Inflammatory macrophage (primary cell): ENCODE data around the gene LIMD2.
A peak's percentile ranks its signal among the peaks of the same experiment; 100 is the strongest.
"Not testable (repeated sequence)": the region's sequence is repeated elsewhere in the genome, so short reads cannot be mapped to it uniquely, and the experiment has no call there.

ENCODE experiments used
- DNase-seq, 2 donors: peaks; one replicate each; pipeline ENCODE4 v3.0.0-alpha.2; 2020 to 2022
- total RNA-seq, 18 experiments: gene quantifications; one replicate each; lab custom pipeline; 2026; ENCODE audit warnings: mixed read lengths in 6 of 18, inconsistent platforms in 2 of 18; lab: John Stamatoyannopoulos, UW

The LIMD2 gene
- 15.3 to 118 (median 59.8) reads per million in 18 experiments for total RNA-seq

DNA sequence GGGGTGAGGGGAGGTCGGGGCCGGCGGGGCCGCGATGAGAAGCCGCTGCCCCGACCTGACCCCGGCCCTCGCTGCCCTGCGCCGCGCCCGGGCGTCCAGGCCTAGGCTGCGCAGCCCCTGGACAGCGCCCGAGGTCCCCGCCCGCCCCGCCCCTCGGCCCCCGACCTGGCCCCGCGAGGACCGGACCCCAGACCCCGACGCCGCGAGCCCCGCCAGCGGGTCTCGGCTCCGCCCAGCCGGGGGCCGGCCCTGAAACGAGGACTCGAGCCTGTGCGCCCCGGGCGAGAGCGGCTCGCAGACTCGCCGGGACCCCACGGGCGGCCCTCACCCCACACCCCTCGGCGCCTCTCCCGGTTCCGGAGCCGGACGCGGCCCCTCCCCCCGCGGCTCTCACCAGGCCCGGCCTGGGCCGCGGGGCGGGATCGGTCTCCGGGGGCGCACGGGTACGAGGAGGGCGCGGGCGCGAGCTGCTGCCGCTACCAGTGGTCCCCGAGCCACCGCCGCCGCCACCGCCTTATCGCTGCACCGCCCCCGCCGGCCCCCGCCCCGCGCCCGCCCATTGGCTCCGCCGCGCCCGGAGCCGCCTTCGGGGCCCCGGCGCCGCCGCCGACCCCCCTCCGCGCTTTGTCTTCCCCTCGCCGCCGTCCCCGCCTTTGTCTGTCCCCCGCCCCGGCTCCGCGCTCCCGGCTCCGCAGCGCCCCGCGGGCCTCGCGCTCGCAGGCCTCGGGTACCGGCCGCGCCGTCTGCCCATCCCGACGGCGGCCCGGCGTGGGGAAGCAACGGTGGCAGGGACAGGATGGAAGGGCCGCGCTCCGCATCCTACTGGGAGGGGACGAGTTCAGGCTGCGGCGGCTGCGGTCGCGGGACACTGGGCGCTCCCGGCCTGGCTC, at the start of gene LIMD2:
TSS of gene LIMD2 (minus strand) at position 488 of the 890 bp plus-strand sequence. CDS start 827 bp downstream, outside the sequence.
- peak; percentile 17 to 56 for DNase-seq

DNA sequence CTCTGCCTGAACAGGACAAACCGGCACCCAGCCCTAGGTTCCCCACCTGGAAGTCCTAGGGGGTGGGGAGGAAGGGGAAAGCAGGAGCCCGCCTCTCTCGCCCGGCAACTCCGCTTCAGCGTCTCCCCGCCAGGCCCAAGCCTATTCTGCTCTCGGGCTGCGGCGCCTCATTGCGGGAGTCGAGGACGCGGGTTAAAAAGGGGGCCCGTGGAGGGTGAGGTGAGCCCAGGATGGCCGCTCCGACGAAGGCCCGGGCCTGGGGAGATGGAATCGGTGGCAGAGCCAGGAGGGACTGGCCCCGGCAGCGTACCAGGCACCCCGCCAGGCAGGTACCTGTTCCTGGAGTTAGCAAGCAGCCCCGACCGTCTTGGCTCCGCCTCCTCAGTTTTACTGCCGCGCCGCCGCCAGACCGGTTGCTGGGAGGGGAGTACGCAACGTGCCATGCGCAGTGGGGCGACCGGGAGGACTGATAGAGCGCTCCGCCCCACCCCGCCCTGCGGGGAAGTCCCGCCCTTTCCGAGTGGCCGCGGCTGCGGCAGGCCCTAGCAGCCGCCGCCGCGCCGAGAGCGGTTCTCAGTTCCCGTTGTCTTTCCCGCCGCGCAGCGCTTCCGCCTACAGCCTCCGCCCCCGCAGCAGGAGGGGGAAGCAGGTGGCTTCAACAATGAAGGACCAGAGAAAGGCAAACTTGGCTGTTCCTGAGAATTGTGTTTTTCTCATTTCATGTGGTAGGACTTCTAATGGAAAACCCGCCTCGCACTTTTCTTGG, 41.7 kb upstream of the LIMD2 start, which contains the start of gene STRADA:
TSS of gene STRADA (minus strand) at position 392 of the 766 bp plus-strand sequence. CDS start 13,430 bp downstream, outside the sequence.
- DNase-seq = peak; percentile 97 to 98

DNA sequence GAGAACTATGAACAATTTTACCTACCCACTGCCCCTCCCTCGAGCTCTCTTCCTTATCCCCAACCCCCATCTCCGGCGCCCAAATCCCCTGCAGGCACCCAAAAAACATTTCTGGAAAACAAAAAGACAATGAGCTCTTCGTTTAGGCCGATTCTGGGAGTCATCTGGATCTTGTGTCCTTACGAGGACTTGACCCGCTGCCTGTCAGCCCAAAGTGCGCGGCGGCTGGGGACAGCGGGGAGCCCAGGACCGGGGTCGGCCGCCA, 41.1 kb upstream of the LIMD2 start:
- peak in 1 of 2 donors; percentile 20 for DNase-seq

GRCh38 chr17:63740464-63741142, 40.7 kb upstream of the LIMD2 start:
- no peak for DNase-seq

GRCh38 chr17:63735691-63736090, 35.8 kb upstream of the LIMD2 start:
- DNase-seq = peak; percentile 17 to 52

GRCh38 chr17:63722403-63722802, 22.5 kb upstream of the LIMD2 start:
- no peak for DNase-seq

DNA sequence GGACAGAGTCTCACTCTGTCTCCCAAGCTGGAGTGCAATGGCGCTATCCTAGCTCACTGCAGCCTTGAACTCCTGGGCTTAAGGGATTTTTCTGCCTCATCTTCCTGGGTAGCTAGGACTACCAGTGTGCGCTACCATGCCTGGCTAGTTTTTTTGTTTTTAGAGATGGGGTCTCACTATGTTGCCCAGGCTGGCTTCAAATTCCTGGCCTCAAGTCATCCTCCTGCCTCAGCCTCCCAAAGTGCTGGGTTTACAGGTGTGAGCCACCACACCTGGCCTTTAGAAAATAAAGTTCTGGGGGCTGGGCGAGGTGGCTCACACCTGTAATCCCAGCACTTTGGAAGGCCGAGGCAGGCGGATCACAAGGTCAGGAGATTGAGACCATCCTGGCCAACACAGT, 20.3 kb upstream of the LIMD2 start:
- DNase-seq = not testable (repeated sequence)

DNA sequence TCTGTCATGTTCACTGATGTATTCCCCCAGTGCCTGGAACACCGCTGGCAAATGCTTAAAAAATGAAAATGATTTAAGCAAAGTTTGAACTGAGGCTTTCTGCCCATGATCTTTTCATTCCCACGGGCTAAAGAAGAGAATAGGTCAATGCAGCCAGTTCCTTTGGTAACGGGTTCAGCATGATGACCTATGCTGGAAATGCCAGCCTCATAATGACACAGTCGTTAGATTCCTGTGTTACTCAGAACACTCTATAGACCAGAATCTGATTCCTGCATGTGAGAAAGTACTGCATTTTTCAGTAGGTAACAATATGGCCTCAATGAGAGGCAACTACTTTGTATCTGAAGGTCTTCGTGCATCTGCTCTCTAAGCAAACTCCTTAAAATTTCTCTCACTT, 19.1 kb upstream of the LIMD2 start:
- DNase-seq = no peak

- no peak for DNase-seq
Observed at GRCh38 chr17:63716426-63716825, 16.5 kb upstream of the LIMD2 start.

DNA sequence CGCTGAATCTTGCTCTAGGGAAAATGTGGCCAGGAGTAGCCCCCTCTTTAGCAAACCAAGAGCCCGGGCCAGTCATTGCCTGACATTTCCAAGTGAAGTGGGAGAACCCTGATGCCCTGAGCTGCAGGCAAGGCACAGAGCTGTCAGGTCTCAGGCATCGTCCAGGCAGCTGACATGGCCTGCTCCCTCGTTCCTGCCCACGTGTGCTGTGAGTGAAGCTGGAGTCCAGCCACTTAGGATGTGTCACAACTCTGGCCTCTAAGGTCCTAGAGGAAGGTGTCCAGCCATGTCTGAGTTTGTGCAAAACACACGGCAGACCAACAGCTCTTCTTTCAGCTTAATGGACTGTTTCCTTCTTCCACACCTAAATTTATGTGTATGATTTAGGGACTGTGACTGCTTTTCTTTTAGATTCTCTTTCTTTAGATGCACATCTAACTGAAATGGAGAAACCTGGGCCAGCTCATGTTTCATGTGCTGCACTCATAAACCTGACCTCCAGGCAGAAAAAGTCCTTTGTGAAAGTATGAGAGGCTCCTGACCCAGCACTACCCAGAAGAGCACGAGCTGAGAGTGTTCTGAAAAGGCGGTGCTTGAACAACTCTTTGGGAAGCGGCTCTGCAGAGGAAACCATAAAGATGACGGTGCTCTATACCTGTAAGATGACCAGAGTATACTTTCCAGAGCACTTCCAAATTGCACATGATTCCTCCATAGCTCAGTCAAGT, 14.8 kb upstream of the LIMD2 start:
- no peak for DNase-seq

GRCh38 chr17:63709110-63709509, 9.2 kb upstream of the LIMD2 start:
- DNase-seq = no peak

- no peak for DNase-seq
Observed at GRCh38 chr17:63707151-63707550, 7.2 kb upstream of the LIMD2 start.

- DNase-seq = no peak
Observed at GRCh38 chr17:63706336-63707082, 6.6 kb upstream of the LIMD2 start.

DNA sequence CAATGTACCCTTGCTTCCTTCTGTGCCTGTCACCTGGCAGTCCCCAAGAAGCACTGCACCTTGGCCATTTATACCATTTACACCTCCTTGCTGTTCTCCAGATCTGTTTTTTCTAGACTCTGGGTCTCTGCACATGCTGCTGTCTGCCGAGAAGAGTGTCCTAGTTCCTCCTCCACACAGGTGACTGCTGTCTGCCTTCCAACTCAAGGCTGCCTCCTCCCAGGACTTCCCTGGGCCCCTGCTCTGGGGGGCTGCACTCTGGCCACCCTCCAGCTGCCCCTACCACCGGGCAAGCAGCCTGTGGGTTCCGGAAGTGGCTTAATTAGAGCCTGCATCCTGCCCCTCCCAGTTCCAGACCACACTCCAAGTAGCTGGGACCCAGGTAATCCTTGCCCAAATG, 5.7 kb upstream of the LIMD2 start:
- DNase-seq = no peak

GRCh38 chr17:63704836-63705235, 4.9 kb upstream of the LIMD2 start:
- no peak for DNase-seq

DNA sequence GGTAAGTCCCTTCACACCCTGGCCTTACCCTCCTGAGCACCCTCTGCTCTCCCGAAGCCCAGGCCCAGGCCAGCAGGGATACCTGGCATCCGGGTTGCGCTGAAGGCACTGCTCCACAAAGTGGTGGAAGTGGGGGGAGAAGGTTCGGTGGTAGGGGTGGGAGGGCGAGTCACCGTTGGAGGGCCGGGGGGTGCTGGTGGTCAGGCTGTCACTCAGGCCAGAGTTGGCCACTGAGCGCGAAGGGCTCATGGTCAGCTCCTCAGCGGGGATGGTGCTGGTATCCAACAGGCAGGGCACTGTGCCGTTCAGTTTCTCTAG, 4.3 kb upstream of the LIMD2 start:
- DNase-seq = no peak

GRCh38 chr17:63703556-63704258, 3.8 kb upstream of the LIMD2 start:
- DNase-seq = no peak

DNA sequence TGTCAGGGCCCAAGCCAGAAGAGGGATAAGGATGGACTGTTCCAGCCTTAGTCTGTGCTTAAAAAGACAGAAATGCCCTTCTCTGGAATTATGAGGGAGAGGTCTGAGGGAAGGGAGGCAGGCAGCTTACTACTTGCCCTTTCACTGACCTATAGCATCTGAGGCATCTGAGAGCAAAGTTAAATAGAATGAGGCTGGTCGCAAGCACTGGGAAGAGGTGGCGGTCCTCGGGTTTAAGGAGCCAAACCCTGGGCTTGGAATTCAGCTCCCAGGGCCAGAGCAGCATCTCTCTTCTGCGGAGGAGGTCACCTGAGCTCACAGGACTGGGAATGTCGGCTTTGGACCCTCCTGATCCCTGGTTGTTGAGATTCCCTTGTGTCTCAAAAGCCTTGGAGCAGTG, 3.1 kb upstream of the LIMD2 start:
- DNase-seq = no peak

DNA sequence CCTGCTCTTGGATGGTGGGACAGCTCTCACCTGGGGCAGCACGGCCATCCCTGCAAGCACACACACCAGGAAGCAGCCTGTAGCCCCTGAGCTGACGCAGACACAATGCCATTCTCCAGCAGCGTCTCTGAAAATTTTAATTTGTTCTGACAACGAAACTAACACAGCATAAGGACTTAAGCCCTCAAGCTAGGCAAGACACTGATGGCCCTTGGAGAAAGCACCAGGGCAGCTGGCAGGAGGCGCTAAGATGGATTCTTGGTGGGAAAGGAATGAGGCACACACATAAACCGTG, 2.7 kb upstream of the LIMD2 start:
- DNase-seq = no peak

- peak; percentile 66 to 85 for DNase-seq
Observed at GRCh38 chr17:63701868-63702720, 2.2 kb upstream of the LIMD2 start.

DNA sequence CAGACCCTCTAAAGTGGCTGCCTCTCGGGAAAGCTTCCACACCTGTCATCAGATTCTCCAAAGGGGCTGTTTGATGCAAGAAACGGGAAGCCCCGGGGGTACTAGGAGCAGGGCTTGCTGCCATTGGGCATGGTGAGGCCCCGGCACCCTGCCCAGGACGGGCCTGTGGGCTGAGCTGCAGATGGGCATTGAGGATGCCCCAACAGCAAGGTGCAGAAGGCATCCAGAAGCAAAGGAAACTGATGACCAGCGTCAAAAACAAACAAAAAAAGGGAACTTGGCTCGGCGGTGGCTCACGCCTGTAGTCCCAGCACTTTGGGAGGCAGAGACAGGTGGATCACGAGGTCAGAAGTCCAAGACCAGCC, 1.5 kb upstream of the LIMD2 start:
- DNase-seq = peak; percentile 36 to 55
